SKM-1 treated with dmso at 0.1 percent for 144 hours (cell line): ENCODE data around the gene ARHGEF10L.

Source experiments
- DNase-seq: peaks from one replicate; lab custom pipeline; 2025; ENCODE audit not compliant: unreplicated experiment; lab: John Stamatoyannopoulos, UW

Gene ARHGEF10L

DNA sequence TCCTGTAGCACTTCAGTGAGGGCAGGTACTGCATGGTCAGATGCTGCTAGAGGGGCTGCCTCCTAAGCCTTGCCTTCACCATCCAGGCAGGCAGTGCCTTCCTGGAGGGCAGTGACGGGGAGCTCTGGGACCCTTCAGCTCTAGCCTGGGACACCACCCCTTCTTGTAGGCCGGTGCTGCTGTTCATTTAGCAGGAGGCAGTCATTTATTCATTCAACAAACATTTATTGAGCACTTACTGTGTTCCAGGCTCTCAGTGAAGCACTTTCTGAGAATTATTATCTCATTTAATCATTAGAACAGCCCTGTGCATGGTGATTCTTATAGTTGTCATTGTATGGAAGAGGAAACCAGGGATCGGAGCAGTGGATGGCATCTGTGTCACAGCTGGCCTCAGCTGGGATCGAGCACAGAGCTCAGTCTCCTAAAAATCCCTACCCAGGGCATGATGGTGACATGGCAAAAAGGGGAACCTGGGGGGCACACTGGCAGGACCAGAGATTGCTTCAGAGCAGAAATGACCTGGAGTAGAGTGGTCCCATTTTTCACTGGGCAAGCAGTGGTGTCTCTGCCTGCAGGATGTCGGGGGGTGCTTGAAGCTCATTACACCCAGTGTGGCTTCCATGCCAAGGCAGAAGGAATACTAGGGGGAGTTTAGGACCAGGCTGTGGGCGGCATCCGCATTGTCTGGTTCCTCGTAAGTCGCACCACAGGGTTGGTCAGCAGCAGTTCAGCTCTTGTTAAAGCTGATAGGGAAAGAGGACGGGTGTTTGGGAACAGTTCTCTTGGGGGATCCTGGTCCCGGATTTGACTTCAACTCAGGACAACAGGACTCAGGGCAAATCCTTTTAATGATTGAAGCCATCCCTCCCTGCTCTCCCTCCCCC, 28.8 kb downstream of the ARHGEF10L start:
- no peak for DNase-seq

DNA sequence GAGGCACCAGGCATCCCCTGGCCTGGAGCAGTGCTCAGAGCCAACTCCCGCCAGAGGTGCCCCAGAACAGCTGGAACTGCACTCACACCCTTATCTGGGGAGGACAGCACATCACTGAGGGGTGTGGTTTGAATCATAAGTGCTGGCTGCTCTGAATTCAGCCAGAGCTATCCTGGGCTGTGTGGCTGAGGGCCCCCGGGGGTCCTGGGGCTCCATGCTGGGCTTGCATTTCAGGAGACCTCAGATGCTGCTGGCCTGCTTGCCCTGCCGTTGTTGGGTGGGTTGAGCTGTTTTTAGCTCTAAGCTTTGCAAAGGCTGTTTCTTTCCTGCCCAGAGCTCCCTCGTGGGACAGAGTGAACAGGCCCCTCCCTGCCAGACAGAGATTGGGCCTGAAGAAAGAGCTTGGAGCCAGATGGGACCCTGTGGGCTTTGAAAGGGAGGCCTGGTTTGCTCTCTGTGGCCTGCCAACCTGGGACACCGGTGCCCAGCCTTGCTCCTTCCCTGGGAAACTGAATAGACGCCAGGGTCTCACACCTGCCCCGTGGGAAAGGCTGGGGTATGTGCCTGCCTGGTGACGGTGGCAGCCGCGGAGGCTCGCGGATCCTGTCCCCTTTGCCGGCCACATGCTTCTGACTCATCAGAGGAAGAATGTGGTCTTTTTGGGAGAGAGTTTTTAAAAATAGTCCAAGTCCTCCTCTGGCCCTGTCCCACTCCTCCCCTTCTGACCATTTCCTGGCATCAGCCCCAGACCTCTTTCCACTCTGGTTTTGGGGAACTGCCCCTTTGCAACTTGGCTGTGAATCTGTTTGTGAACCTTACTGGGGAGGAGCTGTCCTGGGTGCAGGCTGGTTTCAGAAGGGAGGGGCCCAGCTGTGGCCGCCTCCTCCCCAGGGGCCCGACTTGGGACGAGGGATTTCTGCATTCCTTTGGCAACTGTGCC, 30.0 kb downstream of the ARHGEF10L start:
- DNase-seq, result peak; percentile 32

DNA sequence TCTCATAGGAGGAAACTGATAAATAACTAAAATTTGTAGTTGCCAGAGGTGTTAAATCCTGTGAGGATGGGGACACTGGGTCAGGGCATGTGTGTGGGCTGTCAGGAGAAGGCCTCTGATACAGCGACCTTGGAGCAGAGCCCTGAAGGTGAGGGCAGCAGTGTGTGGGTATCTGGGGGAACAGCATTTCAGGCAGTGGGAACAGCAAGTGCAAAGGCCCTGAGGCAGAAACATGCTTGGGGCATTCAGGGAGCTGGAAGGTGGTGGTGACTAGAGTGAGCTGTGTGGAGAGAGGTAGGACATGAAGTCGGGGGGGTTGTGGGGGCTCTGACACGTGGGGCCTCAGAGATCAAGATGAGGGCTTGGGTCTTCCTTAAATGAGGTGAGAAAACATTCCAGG, 30.7 kb downstream of the ARHGEF10L start:
- no peak for DNase-seq

DNA sequence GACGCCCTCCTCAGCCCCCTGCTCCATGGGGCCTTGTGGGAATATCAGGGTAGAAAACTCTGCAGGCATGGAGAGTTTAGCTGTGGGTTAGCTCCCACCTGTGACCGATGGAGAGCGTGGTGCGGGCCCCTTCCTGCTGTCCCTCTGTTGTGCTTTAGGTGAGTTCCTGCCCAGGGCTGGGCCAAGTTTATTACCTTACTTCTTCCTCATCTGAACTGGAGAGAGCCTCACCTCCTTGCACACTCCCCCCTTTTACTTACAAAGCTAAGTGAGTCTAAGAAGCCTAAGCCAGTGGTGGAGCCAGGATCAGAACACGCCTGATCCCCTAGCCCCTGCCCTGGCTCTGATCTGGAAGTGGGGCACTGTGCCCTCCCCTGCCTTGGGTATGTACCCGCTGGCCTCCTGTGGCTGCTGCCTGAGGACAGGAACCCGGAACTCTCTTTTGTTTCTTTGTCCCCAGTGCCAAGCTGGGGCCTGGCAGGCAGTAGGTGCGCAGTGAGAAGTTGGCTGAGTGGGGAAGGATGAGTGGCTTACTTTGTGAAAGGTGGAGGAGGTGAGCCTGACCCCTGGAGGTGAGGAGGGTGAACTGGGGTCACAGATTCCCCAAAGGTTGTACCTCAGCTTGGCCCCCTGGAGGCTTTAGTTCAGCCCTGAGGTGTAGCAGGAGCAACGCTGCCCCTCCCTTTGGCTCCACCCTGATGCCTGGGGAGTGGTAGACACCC, 32.9 kb downstream of the ARHGEF10L start:
- DNase-seq, result no peak

DNA sequence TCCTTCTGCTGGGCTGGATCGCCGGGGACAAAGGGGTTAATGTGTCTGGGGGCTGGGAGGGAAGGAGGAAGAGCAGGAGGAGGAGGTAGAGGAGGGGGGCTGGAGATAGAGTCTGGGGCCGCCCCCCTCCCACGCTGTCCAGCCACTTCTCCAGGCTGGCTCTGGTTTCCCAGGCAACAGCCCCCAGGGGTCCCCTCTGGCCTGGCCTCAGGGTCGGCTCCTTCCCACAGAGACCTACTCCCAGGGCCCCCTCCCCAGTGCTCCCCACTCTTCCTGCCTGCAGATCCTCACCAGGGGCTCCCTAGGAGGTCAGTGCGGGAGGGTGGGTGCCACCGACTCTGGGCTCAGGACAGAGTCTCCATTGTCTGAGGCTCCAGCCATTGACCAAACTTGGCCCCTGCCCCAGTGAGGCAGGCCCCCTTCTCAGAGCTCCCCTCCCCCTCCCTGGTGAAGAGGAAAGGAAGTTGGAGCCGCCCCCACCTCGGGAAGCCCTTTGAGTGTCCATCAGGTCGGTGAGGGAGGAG, 34.1 kb downstream of the ARHGEF10L start:
- DNase-seq, result no peak

DNA sequence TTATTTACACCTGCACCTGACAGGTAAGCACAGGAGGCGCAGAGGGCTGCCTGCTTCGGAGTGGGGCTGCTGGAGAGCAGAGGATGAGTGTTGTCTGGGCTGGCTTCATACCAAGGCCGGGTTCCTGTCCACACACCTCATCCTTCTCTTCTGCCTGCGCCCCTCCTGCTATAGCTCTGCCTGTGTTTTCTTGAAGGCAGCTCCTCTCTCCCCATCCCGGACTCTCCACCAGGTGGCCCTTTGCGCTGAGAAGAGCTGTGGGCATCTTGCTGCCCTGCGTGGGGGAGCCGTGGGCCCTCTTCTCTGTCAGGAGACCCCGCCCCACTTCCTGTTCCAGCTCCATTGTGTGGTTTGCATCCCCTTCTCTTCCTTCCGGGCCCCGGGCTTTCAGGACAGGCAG, 35.0 kb downstream of the ARHGEF10L start:
- no peak for DNase-seq

DNA sequence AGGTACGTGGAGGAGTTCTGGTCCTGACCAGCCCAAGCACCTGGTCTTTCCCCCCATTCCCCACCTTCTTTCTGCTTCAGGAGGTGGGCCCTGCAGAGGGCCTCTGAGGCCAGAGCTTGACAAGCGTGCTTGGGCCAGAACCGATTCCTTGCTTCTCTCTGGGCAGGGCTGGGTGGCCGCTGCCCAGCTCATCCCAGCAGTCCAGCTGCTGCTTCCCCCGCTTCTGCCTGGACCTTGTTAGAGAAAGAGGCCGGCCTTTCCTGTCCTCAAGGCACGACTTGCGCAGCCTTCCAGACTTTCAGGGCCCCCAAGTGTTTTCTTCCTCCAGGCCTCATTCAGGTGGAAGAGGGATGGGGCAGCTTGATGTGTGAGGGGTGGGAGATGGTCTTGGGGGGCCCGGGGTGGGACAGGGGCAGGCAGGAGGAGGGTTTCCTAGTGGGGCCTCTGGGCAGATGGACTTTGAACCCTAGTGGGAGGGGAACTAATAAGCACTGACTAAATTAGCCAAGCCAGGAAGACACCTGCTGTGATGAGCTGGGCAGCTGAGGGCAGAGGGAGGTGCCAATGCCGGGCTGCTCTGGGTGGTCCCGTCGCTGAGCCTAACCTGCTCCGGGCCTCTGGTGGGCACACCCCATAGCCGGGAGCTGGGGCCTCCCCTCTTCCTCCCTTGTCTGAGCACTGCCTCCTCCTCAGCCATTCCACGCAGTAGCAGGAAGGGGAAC, 36.5 kb downstream of the ARHGEF10L start:
- no peak for DNase-seq

DNA sequence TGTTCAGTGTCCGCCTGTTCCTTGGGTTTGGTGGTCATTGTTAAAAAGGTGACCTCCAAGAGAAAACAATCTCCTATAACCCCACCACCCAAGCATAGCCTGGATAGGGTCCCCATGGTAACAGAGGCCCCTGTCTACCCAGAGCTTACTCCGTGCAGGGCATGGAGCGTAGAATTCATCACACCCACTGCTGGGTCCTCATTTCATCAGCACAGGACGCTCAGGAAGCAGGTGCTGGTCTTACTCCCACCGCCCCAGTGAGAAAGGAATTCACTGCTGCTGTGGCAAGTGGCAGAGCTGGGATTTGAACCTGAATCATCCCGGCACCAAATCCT, 37.0 kb downstream of the ARHGEF10L start:
- DNase-seq, result no peak

DNA sequence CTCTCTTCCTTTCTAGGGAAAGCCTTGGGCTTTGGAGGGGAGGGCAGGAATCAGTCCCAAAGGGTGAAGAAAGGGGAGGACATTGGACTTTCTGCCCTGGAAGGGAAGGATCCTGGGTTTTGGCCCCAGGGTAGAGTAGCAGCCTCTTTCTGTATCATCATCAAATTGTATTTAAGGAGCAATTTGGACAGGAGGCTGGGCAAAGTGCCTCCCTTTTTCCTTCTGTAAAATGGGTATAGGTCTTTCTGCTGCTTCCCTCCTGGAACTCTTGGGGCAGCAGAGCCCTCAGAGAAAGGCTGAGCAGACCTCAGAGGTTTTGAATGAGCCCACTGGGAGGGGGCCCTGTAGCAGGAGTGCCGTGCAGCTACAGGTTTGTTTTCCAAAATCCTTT, 38.4 kb downstream of the ARHGEF10L start:
- no peak for DNase-seq

DNA sequence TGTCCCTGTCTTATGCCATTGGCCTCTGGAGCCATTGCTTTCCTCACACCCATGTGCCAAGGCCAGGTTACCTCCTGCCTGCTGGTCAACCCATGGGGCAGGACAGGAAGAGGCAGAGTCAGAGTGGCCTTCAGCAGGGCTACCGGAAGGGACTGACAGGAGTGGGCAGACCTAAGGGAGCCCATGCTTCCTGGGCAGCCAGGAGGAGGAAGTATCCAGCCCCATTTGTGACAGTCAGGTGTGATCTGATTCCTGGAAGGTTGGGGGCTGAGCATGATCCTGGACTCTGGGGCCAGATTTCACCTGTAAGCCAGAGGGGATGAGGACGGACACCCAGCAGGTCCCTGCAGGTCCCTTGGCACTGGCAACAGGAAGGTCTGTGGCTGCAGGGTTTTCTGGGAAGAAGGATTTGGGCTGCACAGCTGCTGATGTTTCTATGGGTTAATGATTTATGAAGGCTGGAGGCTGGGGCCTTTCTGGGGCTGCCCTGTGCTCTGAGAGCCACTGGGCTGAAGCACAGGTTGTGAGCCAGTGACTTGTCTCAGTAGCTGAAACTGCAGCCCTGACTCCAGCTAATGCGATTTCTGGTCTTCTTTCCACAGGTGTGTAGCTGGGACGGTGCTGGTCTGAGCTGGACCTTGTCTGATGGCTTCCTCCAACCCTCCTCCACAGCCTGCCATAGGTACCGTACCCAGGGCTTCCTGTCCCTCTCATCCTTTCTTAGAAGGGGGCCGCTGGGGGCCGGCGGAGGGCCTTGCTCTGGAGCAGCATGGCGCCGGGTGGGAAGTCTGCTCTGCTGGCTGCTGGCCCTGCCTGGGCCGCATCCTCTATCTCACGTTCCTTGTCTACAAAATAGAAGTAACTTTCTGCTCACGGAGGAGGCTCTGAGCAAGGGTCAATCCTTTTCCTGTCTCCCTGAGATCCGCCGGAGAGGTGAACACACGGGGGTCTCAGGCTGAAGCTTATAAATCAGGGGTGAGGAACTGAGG, 40.7 kb downstream of the ARHGEF10L start:
- DNase-seq, result no peak

DNA sequence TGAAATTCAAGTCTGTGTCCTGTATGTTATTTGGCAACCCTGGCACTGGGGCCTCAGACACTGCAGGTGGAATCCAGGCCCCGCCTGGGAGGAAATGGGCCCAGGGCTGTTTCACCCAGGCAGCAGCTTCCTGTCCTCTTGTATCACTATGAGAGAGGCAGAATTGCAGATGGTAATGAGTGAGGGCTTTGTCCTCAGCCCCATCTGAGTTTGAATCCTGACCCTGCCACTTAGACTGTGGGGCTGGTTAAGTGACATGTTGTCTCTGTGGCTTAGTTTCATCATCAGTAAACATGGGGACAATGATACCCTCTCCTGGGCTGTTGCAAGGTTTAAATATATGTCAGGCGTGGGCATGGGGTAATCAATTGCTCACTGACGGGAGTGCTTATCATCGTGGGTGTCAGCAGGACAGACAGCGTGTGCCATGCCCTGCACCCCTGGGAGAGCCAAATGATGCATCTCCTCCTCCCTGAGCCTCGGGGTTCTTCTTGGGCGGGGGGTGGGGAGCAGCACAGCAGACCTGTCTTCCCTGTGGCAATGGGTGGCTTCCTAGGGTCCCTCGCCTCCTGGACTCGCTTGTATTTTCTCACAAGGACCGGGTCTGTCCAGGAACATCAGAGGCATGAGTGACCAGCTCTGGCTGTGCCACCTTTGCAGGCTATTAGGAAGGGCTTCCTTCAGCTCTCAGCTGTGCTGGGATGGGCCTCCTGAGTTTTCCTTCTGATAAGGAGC, 42.1 kb downstream of the ARHGEF10L start:
- DNase-seq, result peak; percentile 2

DNA sequence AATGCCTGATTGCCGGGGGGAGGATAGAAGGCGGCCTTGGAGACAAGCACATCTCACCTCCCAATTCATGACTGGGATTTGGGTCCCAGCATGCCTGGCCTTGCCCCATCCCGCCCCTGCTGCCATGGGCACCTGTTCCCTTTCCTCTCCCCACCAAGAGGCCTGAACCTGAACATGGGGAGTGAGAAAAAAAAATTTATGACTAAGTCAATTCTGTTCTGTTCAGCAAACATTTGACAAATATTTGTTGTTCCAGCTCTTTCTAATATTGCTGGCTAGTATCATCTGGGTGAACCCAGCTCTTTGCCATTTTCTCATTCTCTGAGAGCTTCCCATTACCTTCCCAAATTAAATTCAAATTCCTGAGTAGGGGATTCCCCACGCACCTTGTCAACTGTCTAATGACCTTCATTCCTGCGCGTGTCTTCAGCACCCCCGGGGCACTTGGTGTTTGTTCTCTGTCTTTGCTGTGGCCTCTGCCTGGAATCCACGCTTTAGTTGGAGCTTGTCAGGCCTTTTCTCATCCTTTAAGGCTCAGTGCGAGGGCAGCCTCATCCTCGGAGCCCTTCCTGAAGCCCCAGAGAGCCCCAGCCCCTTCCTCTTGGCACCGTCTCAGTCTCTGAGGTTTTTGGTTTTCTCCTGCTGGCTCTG, 42.8 kb downstream of the ARHGEF10L start:
- no peak for DNase-seq

DNA sequence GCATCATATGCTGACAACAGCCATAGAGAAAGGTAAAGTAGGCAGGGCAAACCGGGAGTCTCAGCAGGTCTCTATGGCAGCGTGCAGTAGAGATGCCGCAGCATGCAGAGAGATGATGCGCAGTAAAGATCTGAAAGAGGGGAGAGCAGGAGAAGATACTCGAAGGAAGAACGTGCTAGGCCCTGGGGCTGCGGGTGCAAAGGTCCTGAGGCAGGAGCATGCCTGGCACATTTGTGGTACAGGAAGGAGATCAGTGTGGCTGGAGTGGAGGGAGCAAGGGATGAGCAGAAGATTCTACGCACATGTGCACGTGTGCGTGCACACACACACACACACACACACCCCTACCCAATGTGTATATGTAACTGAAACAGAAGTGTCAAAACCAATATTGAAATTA, 45.0 kb downstream of the ARHGEF10L start:
- no peak for DNase-seq

DNA sequence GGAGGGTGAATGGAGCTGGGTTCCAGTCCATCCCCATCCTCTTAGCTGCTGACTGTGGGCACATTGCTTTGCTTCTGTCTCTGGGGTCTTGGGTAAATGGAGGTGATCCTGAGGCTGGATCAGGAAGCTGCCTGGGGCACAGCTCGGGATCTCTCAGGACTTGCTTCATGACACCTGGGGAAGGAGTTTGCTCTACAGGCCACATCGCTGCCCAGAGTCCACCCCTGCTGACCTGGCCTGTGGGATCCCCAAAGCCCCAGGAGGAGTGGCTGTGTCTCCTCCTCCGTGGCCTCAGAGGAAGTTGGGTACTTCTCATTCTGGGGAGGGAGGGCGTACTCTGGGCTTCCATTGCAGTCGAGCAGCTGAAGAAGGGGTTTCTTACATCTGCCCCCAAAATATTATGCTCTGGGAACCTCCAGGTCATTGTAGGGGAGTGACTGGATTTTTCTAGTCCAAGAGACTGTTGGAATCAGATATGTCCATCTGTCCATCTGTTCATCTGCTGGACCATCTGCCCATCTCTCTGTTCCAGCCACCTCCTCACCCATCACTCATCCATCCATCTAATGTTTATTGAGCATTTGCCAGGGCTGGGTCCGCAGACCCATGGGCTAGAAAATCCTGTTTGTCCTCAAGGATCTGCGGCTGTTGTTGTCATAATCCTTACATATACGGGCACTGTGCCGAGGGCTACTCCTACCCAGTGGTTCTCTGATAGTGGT, 45.9 kb downstream of the ARHGEF10L start:
- no peak for DNase-seq

DNA sequence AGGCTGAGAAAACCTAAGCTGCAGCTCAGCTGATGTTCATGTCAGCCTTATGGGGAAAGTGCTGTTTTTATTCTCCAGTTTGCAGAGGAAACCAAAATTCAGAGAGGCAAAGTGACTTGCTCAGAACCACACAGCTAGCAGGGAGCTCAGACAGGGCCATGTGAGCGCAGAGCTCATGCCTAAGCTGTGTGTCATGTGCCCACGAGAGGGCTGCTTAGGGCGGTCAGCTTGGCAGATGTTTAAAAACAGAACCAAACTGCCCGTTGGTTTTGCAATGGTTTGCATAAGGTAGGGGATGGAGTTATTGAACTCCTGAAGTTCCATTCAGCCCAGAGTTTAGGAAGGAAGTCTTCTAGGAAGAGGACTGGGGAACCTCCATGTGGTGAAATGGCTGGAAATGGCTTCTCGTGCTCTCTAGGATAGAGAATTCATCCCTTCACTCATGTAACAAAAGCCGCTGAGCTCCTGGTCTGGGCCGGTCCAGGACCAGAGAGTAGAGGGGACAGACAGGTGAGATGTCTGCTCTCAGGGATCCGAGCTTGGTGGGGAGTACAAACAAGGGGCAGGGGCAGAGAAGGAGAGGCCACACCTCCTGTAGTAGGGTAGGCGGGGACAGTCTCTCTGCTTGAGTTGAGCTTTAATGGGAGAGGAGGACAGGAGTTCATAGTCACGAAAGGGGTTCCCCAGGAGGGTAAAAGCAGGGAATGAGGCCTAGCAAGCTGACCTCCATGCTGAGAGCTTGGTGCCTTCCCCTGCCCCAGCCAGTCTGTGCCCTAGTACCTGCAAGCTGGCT, 46.9 kb downstream of the ARHGEF10L start:
- no peak for DNase-seq

DNA sequence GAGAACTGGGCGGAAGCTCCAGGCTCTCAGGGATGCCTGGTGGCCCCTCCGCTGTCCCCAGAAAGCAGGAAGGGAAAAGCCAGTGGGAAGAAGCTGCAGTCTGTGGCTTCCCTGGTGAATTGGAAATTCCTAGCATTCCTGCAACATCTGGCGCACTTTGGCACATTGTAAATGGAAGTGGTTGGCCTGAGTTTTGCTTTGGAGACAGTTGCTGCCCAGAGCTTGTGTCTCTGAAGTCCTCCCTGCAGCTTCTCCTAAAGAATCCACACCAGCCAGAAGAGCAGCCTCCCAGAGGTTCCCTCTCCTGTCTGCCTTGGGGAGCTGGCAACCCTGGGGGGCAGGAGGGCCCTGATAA, 48.2 kb downstream of the ARHGEF10L start:
- DNase-seq, result no peak
